ENCODE data around the gene CENPP. TPM values are rescaled to one million over a fixed set of nuclear protein-coding genes. Genes with fewer than 3 reads are reported as not detected.

Gene CENPP
- total RNA-seq, 1 experiment from 2014 or later = 15.6 TPM

GRCh38 chr9:92310562-92310961 is 15.2 kb upstream of the CENPP start:
- no TSS peak for BruUV-seq (replicated peaks)
- CTCF ChIA-PET = no interaction called here

GRCh38 chr9:92312887-92313623 is 12.7 kb upstream of the CENPP start:
- CTCF ChIA-PET = no interaction called here
- POLR2A ChIA-PET (ENCODE audit: low non-redundant PET) = interaction anchor here (0.7 kb wide), 1 partner anchor 10 kb away, joined by 10 read pairs; no protein-coding TSS in a partner anchor
- no peak for DNase-seq (ENCODE audit: low spot score)
- no peaks in the 10 kb centered on the region for H3K9me3 ChIP-seq (ENCODE audit: low read depth, low read length, poor library complexity, severe bottlenecking)
- peak overlapping the region; percentile 48 for H3K27ac ChIP-seq (ENCODE audit: low read depth, low read length, poor library complexity, severe bottlenecking)
- H3K36me3 ChIP-seq (ENCODE audit: insufficient read depth, low read length, poor library complexity, severe bottlenecking) = peaks cover 57% of the 10 kb centered on the region
- H3K4me1 ChIP-seq (ENCODE audit: insufficient read depth, low read length, poor library complexity, severe bottlenecking) = no peaks in the 10 kb centered on the region
- H3K4me3 ChIP-seq (ENCODE audit: low read depth, low read length, poor library complexity, severe bottlenecking) = no peak overlapping the region
- no peaks in the 10 kb centered on the region for H3K27me3 ChIP-seq (replicated peaks; ENCODE audit: insufficient read depth, low read depth, low read length, poor library complexity)
- TF ChIP-seq EZH2 (IDR thresholded peaks at IDR 0.05; ENCODE audit: borderline replicate concordance, low read depth, low read length, poor library complexity, severe bottlenecking) (no peak), CTCF (conservative IDR thresholded peaks at IDR 0.05; ENCODE audit: low read depth, low read length) (no peak)
- intact Hi-C loops (cut with micrococcal nuclease; ENCODE audit: unreplicated experiment) = no loop called here
- BruUV-seq (replicated peaks) = no TSS peak

More at GRCh38 chr9:92310562-92310961, 15.2 kb upstream of the CENPP start:
- H3K36me3 ChIP-seq (ENCODE audit: insufficient read depth, low read length, poor library complexity, severe bottlenecking) = peaks cover 60% of the 10 kb centered on the region
- intact Hi-C loops (cut with micrococcal nuclease; ENCODE audit: unreplicated experiment) = no loop called here
- H3K4me3 ChIP-seq (ENCODE audit: low read depth, low read length, poor library complexity, severe bottlenecking) = no peak overlapping the region
- H3K9me3 ChIP-seq (ENCODE audit: low read depth, low read length, poor library complexity, severe bottlenecking) = no peaks in the 10 kb centered on the region
- no peaks in the 10 kb centered on the region for H3K4me1 ChIP-seq (ENCODE audit: insufficient read depth, low read length, poor library complexity, severe bottlenecking)
- H3K27ac ChIP-seq (ENCODE audit: low read depth, low read length, poor library complexity, severe bottlenecking) = no peak overlapping the region
- POLR2A ChIA-PET (ENCODE audit: low non-redundant PET) = no interaction called here
- no peak for DNase-seq (ENCODE audit: low spot score)
- TF ChIP-seq EZH2 (IDR thresholded peaks at IDR 0.05; ENCODE audit: borderline replicate concordance, low read depth, low read length, poor library complexity, severe bottlenecking) = no peak
- TF ChIP-seq CTCF (conservative IDR thresholded peaks at IDR 0.05; ENCODE audit: low read depth, low read length) = no peak
- H3K27me3 ChIP-seq (replicated peaks; ENCODE audit: insufficient read depth, low read depth, low read length, poor library complexity) = no peaks in the 10 kb centered on the region

GRCh38 chr9:92313624-92314012 is 12.1 kb upstream of the CENPP start:
- CTCF ChIA-PET = no interaction called here

More at GRCh38 chr9:92313624-92314012, 12.1 kb upstream of the CENPP start:
- POLR2A ChIA-PET (ENCODE audit: low non-redundant PET) = no interaction called here
- Histone ChIP-seq H3K27me3 (replicated peaks; ENCODE audit: insufficient read depth, low read depth, low read length, poor library complexity) (no peaks in the 10 kb centered on the region), H3K36me3 (ENCODE audit: insufficient read depth, low read length, poor library complexity, severe bottlenecking) (peaks cover 57% of the 10 kb centered on the region), H3K4me1 (ENCODE audit: insufficient read depth, low read length, poor library complexity, severe bottlenecking) (no peaks in the 10 kb centered on the region), H3K9me3 (ENCODE audit: low read depth, low read length, poor library complexity, severe bottlenecking) (no peaks in the 10 kb centered on the region), H3K27ac (ENCODE audit: low read depth, low read length, poor library complexity, severe bottlenecking) (peak overlapping the region; percentile 48), H3K4me3 (ENCODE audit: low read depth, low read length, poor library complexity, severe bottlenecking) (no peak overlapping the region)
- no peak for DNase-seq (ENCODE audit: low spot score)
- BruUV-seq (replicated peaks) = no TSS peak
- TF ChIP-seq CTCF (conservative IDR thresholded peaks at IDR 0.05; ENCODE audit: low read depth, low read length) = no peak
- TF ChIP-seq EZH2 (IDR thresholded peaks at IDR 0.05; ENCODE audit: borderline replicate concordance, low read depth, low read length, poor library complexity, severe bottlenecking) = no peak
- intact Hi-C loops (cut with micrococcal nuclease; ENCODE audit: unreplicated experiment) = no loop called here

Data from A673 (cell line).